Activated gamma-delta T cell treated with anti-CD3 and anti-CD28 coated beads, Interleukin-2, amount 50 U/mL, for 16 hours (primary cell): ENCODE results near the gene PHKG1.
"Not testable (repeated sequence)": the region's sequence is repeated elsewhere in the genome, so short reads cannot be mapped to it uniquely, and the experiment has no call there.

ENCODE experiments used
- DNase-seq: peaks from one replicate; pipeline ENCODE4 v3.0.0-alpha.2; 2020; ENCODE audit warnings: low read depth

The PHKG1 gene

DNA sequence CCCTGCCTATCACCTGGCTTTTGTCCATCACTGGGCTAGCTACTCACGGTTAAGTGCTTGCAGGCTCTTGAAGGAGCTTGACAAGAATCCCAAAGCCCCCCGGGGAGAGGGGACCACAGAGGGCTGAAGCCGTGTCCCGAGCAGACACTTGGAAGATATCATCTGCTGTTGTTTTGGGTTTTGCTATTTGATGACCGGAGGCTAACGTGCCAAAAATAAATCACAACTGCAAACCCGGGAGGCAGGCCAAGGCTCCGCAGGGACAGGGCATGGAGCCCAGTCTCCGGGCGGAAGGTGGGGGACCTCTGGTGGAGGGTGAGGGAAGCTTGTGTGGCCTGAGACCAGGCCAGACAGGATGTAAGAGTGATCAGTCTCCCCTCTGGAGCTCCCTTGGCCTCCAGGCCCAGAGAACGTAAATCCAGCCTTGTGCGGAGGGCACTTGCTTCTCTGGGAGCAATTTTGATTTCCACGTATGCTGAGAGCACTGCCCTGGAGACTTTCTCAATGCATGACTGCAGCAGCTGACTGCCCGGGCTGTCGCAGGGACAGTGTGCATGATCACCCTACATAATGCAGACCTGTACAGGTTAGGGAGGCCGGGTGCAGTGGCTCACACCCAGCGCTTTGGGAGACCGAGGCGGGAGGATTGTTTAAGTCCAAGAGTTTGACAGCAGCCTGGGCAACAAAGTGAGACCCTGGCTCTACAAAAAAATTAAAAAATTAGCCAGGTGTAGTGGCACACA lies at the start of gene PHKG1:
Gene PHKG1, minus strand, starts transcription at position 164 of the 743 bp plus-strand sequence. CDS start 4,011 bp downstream, outside the sequence.
- DNase-seq: no peak

DNA sequence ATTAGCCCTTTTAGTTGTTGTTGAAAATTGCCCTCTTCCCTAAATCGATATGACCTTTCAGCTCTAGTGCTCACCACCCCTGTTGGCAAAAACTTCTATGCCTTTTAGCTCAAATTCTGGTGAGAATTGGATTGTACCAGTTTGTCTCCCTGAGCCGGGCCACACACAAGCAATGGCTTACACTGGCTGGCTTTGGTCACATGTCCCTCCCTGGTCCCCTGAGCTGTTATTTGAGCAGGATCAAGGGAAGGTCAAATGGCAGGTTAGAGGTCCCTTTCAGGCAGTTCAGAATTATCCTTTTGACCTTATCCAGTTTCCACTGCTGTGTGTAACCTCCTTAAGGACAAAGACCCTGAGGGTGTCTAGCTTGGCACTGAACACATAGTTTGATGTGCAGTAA lies 38.3 kb upstream of the PHKG1 start:
- not testable (repeated sequence) for DNase-seq

- DNase-seq: no peak
Measured at GRCh38 chr7:56127241-56127975, 34.7 kb upstream of the PHKG1 start.

DNA sequence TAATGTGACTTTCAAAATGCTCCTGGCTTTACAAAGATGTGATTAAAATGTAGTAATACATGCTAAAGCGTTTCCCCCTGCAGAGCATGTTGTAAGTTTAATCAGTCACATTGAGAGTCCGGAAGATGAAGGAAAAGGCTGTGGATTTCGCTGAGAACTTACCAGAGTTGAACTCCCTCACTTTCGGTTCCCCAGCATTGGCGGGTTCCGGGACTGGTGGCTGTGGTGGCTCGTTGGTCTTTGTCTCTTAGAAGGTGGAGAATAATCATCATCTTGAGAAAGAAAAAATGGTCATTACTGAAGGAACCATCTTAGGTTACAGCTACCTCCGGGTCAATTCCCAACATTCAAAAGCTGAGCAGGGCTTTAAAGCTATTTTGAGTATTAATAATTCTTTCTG lies 33.1 kb upstream of the PHKG1 start:
- DNase-seq: no peak

DNA sequence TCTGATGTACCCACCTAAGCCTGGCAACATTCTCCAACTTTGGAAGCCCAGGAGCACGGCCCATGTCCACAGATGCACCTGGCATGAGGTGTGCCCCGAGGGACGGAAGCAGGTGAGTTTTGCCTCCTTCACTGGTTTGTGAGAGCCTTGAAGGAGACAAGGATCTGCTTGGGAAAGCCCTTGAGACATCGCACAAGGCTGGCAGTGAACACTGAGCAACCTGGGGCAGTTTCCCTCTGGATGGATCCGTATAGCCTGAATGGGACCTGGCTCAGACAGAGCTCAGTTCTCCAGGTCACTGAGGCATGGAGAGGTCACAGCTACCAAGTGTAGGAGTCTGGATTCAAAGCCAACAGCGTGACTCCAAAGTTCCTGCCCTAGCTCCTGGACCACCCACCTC lies 32.2 kb upstream of the PHKG1 start:
- DNase-seq: no peak

DNA sequence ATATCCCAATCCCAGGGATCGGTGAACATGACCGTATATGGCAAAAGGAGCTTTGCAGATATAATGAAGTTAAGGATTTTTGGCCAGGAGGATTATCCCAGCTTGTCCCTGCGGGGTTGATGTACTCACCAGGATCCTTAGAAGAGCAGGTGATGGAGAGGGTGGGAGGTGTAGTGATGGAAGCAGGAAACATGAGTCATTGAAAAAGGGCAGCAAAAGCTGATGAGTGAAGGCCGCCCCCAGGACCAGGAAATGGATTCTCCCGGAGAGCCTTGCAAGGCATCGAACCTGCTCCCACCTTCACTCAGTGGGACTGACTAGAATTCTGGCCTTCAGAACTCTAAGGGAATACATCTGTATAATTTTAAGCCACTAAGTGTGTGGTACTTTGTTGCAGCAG lies 28.7 kb upstream of the PHKG1 start:
- no peak for DNase-seq

DNA sequence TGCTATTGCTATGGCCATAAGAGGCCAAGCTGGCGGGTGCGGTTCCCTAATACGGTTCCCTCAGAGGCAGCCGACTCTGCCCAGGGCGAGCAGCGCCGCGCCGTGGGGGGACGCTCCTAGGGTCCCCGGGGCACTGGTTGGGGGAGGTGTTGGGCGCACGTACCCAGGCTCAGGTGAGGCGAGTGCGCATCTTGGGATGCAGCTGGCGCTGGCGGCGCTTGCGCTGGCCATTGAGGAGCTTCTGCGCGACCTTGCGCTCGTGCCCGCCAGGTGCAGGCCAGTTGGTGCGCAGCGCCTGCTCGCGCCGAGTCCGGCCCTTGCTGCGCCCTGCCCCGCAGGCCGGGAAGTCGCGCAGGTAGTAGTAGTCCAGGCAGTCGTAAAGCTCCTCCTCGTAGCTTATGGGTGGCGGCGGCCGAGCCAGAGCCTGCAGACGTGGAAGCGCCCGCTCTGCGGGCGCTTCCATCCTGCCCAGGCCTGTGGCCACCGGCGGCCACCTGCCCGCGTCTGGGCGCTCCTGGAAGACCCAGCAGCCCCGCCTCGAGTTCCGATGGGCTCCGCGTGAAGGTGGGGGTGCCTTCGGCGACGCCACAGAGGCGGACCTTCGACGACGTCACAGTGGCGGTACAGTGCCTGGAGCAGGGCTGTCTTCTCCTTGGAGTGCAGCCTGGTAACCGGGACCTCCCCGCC lies 23.2 kb upstream of the PHKG1 start, which contains the start of gene NUPR2:
Gene NUPR2, minus strand, starts transcription at position 566 of the 687 bp plus-strand sequence. Its CDS starts 103 bp downstream, at position 463.
- DNase-seq: no peak

DNA sequence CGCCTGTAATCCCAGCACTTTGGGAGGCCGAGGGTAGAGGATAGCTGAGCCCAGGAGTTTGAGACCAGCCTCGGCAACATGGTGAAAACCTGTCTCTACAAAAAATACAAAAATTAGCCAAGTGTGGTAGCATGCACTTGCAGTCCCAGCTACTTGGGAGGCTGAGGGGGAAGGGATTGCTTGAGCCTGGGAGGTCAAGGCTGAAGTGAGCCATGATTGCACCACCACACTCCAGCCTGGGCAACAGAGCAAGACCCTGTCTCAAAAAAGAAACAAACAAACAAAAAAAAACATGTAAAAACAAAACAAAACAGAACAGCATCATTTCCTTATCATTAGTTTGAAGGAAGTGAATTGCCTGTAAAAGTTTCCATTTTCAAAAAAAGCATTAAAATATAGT lies 19.5 kb upstream of the PHKG1 start:
- not testable (repeated sequence) for DNase-seq

DNA sequence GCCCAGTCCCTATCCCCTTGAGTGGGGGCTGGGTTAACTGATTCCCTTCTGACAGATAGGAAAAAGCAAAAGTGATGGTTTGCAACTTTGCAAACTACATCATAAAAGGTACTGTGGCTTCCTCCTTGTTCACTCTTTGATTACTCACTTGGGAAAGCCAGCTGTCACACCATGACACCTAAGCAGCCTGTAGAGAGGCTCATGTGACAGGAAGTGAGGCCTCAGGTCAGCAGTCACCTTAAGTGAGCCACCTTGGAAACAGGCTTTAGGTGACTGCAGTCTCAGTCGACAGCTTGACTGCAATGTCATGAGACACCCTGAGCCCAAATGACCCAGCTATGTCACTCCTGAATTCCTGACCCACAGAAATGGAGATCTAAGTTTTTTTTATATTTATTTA lies 17.9 kb upstream of the PHKG1 start:
- DNase-seq: no peak

- DNase-seq: no peak
Measured at GRCh38 chr7:56107954-56108258, 15.2 kb upstream of the PHKG1 start.

DNA sequence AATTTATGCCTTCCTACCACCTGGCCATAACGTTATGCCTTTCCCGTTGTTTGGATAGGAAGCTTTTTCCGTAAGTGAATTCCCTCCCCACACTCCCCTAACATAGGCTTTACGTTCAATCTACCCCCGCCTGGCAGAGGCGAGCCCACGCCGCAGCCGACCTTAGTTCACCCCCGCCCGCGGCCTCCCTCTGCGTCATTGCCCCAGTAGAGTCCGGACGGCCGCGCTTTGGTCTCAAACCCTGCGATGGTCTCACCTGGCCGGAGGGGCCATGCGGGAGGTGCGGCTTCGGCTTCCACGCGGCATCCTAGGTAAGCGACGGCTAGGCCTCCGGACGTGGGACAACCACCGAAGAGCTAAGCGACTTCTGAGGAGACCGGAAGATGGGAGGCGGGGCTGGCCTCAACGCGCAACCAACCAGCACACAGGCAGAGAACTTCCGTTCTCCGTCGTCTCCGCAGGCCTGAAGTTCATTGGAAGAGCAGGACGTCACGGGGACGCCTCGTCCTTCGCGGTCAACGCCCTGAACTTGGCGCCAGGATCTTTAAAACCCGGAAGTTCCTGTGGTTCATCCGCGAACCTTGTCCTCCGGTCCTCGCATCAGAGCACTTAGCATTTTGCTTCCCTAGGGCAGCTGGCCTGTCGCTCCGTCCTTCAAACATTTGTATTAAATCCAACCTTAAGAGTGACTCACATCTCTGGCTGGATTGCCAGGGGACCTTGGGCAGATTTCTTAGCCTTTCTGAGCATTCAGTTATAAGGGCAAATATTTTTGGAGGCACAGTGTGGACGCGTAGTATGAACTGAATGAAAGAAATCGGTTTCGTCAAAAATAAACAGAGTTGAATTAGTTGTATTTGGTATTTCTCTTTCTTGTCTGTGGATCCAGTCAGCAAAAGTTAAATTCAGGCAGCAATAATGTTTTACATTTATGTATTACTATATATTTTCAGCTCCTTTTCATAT lies 13.6 kb upstream of the PHKG1 start, which contains the start of gene CHCHD2:
Gene CHCHD2, minus strand, starts transcription at position 369 of the 966 bp plus-strand sequence. Its CDS starts 63 bp downstream, at position 306.
- peak; percentile 88 for DNase-seq

DNA sequence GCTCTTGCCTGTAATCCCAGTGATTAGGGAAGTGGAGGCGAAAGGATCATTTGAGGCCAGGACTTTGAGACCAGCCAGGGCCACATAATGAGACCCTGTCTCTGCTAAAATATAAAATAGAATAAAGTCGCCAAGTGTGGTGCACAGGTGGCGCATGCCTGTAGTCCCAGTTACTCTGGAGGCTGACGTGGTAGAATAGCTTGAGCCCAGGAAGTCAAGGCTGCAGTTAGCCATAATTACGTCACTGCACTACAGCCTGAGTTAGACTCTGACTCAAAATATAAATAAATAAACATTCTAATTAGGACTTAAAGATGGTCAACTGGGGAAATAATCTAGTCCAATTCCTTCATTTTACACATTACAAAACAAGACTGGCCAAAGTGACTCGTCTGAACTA lies 12.8 kb upstream of the PHKG1 start:
- no peak for DNase-seq

- DNase-seq: not testable (repeated sequence)
Measured at GRCh38 chr7:56104138-56104537, 11.4 kb upstream of the PHKG1 start.

DNA sequence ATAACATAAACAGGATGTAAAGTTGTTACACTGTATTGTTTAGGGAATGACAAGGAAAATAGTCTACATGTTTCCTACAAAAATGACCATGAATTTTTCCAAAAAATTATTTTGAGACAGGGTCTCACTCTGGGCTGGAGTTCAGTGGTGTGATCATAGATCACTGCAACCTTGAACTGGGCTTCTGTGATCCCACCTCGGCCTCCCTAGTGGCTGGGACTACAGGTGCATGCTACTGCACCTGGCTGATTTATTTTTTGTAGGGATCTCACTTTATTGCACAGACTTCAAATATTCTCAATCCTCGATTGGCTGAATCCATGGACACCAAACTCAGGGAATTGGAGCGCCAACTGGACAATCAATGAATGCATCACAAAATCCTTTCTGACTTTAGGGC lies 6.9 kb upstream of the PHKG1 start:
- DNase-seq: no peak

DNA sequence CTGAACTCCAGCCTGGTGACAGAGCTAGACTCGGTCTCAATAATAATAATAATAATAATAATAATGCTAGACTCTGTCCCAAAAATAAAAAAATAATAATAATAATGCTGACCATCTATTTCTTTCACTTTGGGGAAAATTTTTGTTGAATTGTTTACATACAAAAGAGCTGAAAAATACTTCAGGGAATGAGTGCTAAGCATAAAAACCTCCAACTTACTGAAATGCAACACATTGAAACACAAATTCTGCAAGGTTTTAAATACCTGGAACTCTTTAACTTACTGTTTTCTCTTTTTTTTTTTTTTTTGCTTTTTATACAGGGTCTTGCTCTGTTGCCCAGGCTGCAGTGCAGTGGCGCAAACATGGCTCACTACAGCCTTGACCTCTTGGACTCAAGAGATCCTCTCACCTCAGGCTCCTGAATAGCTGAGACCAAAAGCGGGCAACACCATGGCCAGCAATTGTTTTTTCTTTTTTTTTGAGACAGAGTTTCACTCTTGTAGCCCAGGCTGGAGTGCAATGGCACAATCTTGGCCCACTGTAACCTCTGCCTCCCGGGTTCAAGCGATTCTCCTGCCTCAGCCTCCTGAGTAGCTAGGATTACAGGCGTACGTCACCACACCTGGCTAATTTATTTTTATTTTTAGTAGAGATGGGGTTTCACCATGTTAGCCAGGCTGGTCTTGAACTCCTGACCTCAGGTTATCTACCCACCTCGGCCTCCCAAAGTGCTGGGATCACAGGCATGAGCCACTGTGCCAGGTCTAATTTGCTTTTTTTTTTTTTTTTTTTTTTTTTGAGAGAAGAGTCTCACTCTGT lies 5.6 kb upstream of the PHKG1 start:
- DNase-seq: not testable (repeated sequence)

DNA sequence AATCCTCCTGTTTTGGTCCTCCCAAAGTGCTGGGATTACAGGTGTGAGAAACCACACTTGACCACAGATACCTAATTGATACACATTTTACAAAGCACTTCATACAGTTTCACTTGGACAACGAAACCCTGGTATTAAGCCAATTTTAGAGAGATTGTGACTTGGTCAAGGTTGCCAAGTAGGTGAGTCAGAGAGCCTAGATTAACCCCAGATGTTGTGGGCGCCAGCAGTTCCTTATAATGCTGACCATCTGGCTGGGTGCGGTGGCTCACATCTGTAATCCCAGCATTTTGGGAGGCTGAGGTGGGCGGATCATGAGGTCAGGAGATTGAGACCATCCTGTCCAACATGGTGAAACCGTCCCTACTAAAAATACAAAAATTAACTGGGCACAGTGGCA lies 4.9 kb upstream of the PHKG1 start:
- DNase-seq: no peak

DNA sequence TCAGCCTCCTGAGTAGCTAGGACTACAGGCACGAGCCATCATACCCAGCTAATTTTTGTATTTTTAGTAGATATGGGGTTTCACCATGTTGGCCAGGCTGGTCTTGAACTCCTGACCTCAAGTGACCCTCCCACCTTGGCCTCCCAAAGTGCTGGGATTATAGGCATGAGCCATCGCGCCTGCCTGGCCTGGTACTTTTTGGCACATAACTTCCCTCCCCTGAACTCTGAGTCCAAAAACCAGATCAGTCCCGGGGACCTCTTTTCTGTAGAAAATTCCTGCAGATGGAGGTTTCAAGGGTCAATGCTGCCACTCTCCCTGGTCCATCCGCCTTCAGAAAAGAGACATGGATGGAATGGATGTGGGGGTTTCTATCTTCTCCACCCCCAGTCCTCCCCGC lies 364 bp downstream of the PHKG1 start:
- not testable (repeated sequence) for DNase-seq

DNA sequence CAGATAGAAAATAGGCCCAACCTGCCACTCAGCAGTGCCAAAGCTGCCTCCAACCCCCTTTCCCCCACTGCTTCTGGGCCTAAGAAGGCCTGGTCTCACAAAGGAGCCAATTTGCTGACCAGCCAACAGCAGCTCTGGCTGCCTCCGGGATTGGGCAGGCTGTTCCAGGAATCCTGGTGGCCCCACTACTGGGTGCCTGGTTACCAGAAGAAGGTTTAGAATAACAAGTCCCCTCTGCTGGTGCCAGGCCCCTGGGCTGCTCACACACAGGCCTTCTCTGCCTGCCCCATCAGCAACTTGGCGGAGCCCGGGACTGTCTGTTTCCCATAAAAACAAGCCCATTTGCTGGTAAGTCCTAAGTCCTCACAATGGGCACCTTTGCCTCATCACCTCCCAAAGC lies 1.2 kb downstream of the PHKG1 start:
- DNase-seq: no peak

GRCh38 chr7:56087445-56087844 lies 5.3 kb downstream of the PHKG1 start:
- DNase-seq: no peak

- no peak for DNase-seq
Measured at GRCh38 chr7:56086761-56087160, 6.0 kb downstream of the PHKG1 start.
